Mesendoderm (in vitro differentiated cells): Measurements from ENCODE around the gene PTPRM.

Experiments used
- DNase-seq: peaks from one replicate; pipeline ENCODE4 v3.0.0; 2013
- H2AK5ac ChIP-seq: 2 replicates; pipeline ENCODE4 v1.6.1; 2013; ENCODE audit warnings: low read length, inconsistent platforms
- H2BK120ac ChIP-seq: 2 replicates; pipeline ENCODE4 v1.6.1; 2013; ENCODE audit warnings: low read depth, mild to moderate bottlenecking, low read length, moderate library complexity, mixed read lengths
- H2BK15ac ChIP-seq: replicated peaks from 2 replicates; pipeline ENCODE4 v1.6.1; 2013; ENCODE audit warnings: low read depth, mild to moderate bottlenecking, moderate library complexity
- H2BK5ac ChIP-seq: 2 replicates; pipeline ENCODE4 v1.6.1; 2013; ENCODE audit warnings: low read length, inconsistent platforms
- H3K18ac ChIP-seq: 2 replicates; pipeline ENCODE4 v1.6.1; 2013; ENCODE audit warnings: mild to moderate bottlenecking, low read length, mixed read lengths
- H3K23ac ChIP-seq: one replicate; pipeline ENCODE4 v1.6.1; 2013; ENCODE audit warnings: low read length
- H3K27ac ChIP-seq: 2 replicates; pipeline ENCODE4 v1.5.1; 2013; ENCODE audit warnings: low read depth, mild to moderate bottlenecking, inconsistent platforms, low read length, moderate library complexity
- H3K27me3 ChIP-seq: 2 replicates; pipeline ENCODE4 v1.6.1; 2013; ENCODE audit warnings: low read length, control low read depth, mild to moderate bottlenecking, inconsistent platforms; ENCODE audit not compliant: insufficient read depth, poor library complexity
- H3K36me3 ChIP-seq: 2 replicates; pipeline ENCODE4 v1.6.1; 2013; ENCODE audit warnings: low read length, inconsistent platforms; ENCODE audit not compliant: control insufficient read depth, insufficient read depth
- H3K4ac ChIP-seq: one replicate; pipeline ENCODE4 v1.6.1; 2013; ENCODE audit warnings: low read depth, mild to moderate bottlenecking, low read length, moderate library complexity
- H3K4me1 ChIP-seq: 2 replicates; pipeline ENCODE4 v1.6.1; 2013; ENCODE audit warnings: low read depth, low read length, inconsistent platforms; ENCODE audit not compliant: control insufficient read depth
- H3K4me2 ChIP-seq: 2 replicates; pipeline ENCODE4 v1.6.1; 2013; ENCODE audit warnings: low read length
- H3K4me3 ChIP-seq: 2 replicates; pipeline ENCODE4 v1.5.1; 2013; ENCODE audit warnings: mild to moderate bottlenecking, low read length
- H3K56ac ChIP-seq: one replicate; pipeline ENCODE4 v1.6.1; 2013; ENCODE audit warnings: low read length
- H3K79me1 ChIP-seq: 2 replicates; pipeline ENCODE4 v1.6.1; 2013; ENCODE audit warnings: low read length, inconsistent platforms
- H3K79me2 ChIP-seq: 2 replicates; pipeline ENCODE4 v1.6.1; 2013; ENCODE audit warnings: mild to moderate bottlenecking, low read length; ENCODE audit not compliant: control insufficient read depth, insufficient read depth
- H3K9ac ChIP-seq: 2 replicates; pipeline ENCODE4 v1.6.1; 2013; ENCODE audit warnings: low read length, inconsistent platforms
- H4K5ac ChIP-seq: one replicate; pipeline ENCODE4 v1.6.1; 2013; ENCODE audit warnings: low read length
- H4K8ac ChIP-seq: one replicate; pipeline ENCODE4 v1.6.1; 2013; ENCODE audit warnings: low read depth, mild to moderate bottlenecking, control low read depth, low read length, moderate library complexity
- WGBS: extraction: QIAGEN DNeasy Blood & Tissue Kit; methylation state at CpG from one replicate; pipeline ENCODE4 v1.1.7; 2013; ENCODE audit warnings: low lambda C conversion rate, missing lambda C conversion rate; ENCODE audit not compliant: insufficient coverage; ENCODE audit errors: extremely low coverage; 5-methylcytosine and 5-hydroxymethylcytosine counted together

The PTPRM gene

GRCh38 chr18:8264116-8264515 is 697.0 kb downstream of the PTPRM start:
- Histone ChIP-seq H2BK5ac (no peak overlapping the region), H3K27ac (no peak overlapping the region), H2AK5ac (no peak overlapping the region), H3K4me3 (no peak overlapping the region), H3K27me3 (no peaks in the 10 kb centered on the region), H2BK15ac (no peak overlapping the region), H3K4me1 (no peaks in the 10 kb centered on the region), H2BK120ac (no peak overlapping the region), H3K79me2 (no peaks in the 10 kb centered on the region), H3K9ac (no peak overlapping the region), H3K4me2 (no peak overlapping the region), H4K5ac (no peak overlapping the region), H3K36me3 (no peaks in the 10 kb centered on the region), H3K23ac (no peak overlapping the region), H3K79me1 (no peaks in the 10 kb centered on the region), H3K18ac (no peak overlapping the region), H4K8ac (no peak overlapping the region), H3K4ac (no peak overlapping the region), H3K56ac (no peak overlapping the region)
- DNase-seq: no peak
- no CpG with 5 or more reads among the region's 5 CpGs for WGBS

- H3K9ac ChIP-seq: no peak overlapping the region
- no peak overlapping the region for H3K4me2 ChIP-seq
- no peak overlapping the region for H3K18ac ChIP-seq
- H2BK5ac ChIP-seq: no peak overlapping the region
- H3K56ac ChIP-seq: no peak overlapping the region
- H3K4ac ChIP-seq: no peak overlapping the region
- no peaks in the 10 kb centered on the region for H3K79me1 ChIP-seq
- H3K27me3 ChIP-seq: no peaks in the 10 kb centered on the region
- H2AK5ac ChIP-seq: no peak overlapping the region
- no peaks in the 10 kb centered on the region for H3K36me3 ChIP-seq
- no peaks in the 10 kb centered on the region for H3K79me2 ChIP-seq
- no peak overlapping the region for H4K8ac ChIP-seq
- H3K27ac ChIP-seq: no peak overlapping the region
- H3K23ac ChIP-seq: no peak overlapping the region
- H2BK120ac ChIP-seq: no peak overlapping the region
- no CpG with 5 or more reads among the region's 6 CpGs for WGBS
- H4K5ac ChIP-seq: no peak overlapping the region
- H3K4me3 ChIP-seq: no peak overlapping the region
- H3K4me1 ChIP-seq: no peaks in the 10 kb centered on the region
- DNase-seq: no peak
- no peak overlapping the region for H2BK15ac ChIP-seq
Observed at GRCh38 chr18:8264861-8265411, 697.8 kb downstream of the PTPRM start.

- Histone ChIP-seq H3K4me3 (no peak overlapping the region), H2BK5ac (no peak overlapping the region), H3K18ac (no peak overlapping the region), H3K23ac (no peak overlapping the region), H2BK120ac (no peak overlapping the region), H3K4me1 (no peaks in the 10 kb centered on the region), H3K4ac (no peak overlapping the region), H2AK5ac (no peak overlapping the region), H3K36me3 (no peaks in the 10 kb centered on the region), H3K27ac (no peak overlapping the region), H3K56ac (no peak overlapping the region), H3K4me2 (no peak overlapping the region), H4K5ac (no peak overlapping the region), H4K8ac (no peak overlapping the region), H3K79me1 (no peaks in the 10 kb centered on the region), H3K9ac (no peak overlapping the region), H2BK15ac (no peak overlapping the region), H3K79me2 (no peaks in the 10 kb centered on the region), H3K27me3 (no peaks in the 10 kb centered on the region)
- no peak for DNase-seq
Observed at GRCh38 chr18:8272254-8272653, 705.1 kb downstream of the PTPRM start.

- no peaks in the 10 kb centered on the region for H3K79me1 ChIP-seq
- H3K9ac ChIP-seq: no peak overlapping the region
- no peak for DNase-seq
- no peaks in the 10 kb centered on the region for H3K4me1 ChIP-seq
- no peak overlapping the region for H3K4me2 ChIP-seq
- H3K18ac ChIP-seq: no peak overlapping the region
- H3K4ac ChIP-seq: no peak overlapping the region
- no peak overlapping the region for H3K56ac ChIP-seq
- no peak overlapping the region for H4K8ac ChIP-seq
- WGBS: no CpG with 5 or more reads among the region's 1 CpG
- H3K36me3 ChIP-seq: no peaks in the 10 kb centered on the region
- no peak overlapping the region for H4K5ac ChIP-seq
- no peak overlapping the region for H3K27ac ChIP-seq
- H3K79me2 ChIP-seq: no peaks in the 10 kb centered on the region
- H2BK15ac ChIP-seq: no peak overlapping the region
- H3K23ac ChIP-seq: no peak overlapping the region
- H2BK120ac ChIP-seq: no peak overlapping the region
- no peaks in the 10 kb centered on the region for H3K27me3 ChIP-seq
- H3K4me3 ChIP-seq: no peak overlapping the region
- no peak overlapping the region for H2AK5ac ChIP-seq
- no peak overlapping the region for H2BK5ac ChIP-seq
Observed at GRCh38 chr18:8274370-8274769, 707.3 kb downstream of the PTPRM start.

GRCh38 chr18:8276406-8276805 is 709.3 kb downstream of the PTPRM start:
- Histone ChIP-seq H3K79me2 (no peaks in the 10 kb centered on the region), H3K27me3 (no peaks in the 10 kb centered on the region), H3K56ac (no peak overlapping the region), H3K18ac (no peak overlapping the region), H4K8ac (no peak overlapping the region), H3K4me1 (no peaks in the 10 kb centered on the region), H3K9ac (no peak overlapping the region), H3K4ac (no peak overlapping the region), H3K36me3 (no peaks in the 10 kb centered on the region), H3K27ac (no peak overlapping the region), H3K4me2 (no peak overlapping the region), H3K4me3 (no peak overlapping the region), H2BK120ac (no peak overlapping the region), H2AK5ac (no peak overlapping the region), H4K5ac (no peak overlapping the region), H3K23ac (no peak overlapping the region), H3K79me1 (no peaks in the 10 kb centered on the region), H2BK5ac (no peak overlapping the region), H2BK15ac (no peak overlapping the region)
- no CpG with 5 or more reads among the region's 3 CpGs for WGBS
- DNase-seq: no peak

GRCh38 chr18:8277270-8277669 is 710.2 kb downstream of the PTPRM start:
- no CpG with 5 or more reads among the region's 1 CpG for WGBS
- Histone ChIP-seq H3K4me1 (no peaks in the 10 kb centered on the region), H3K4me2 (no peak overlapping the region), H3K36me3 (no peaks in the 10 kb centered on the region), H2BK120ac (no peak overlapping the region), H3K56ac (no peak overlapping the region), H3K27ac (no peak overlapping the region), H2BK5ac (no peak overlapping the region), H2BK15ac (no peak overlapping the region), H3K27me3 (no peaks in the 10 kb centered on the region), H3K79me2 (no peaks in the 10 kb centered on the region), H3K4ac (no peak overlapping the region), H2AK5ac (no peak overlapping the region), H4K5ac (no peak overlapping the region), H3K18ac (no peak overlapping the region), H3K4me3 (no peak overlapping the region), H3K79me1 (no peaks in the 10 kb centered on the region), H3K9ac (no peak overlapping the region), H3K23ac (no peak overlapping the region), H4K8ac (no peak overlapping the region)
- no peak for DNase-seq
